IPS-NIHi7 (cell line): ENCODE measurements around the gene TAGLN2.
A peak's percentile ranks its signal among the peaks of the same experiment; 100 is the strongest.

Experiments used
- DNase-seq: peaks from one replicate; pipeline ENCODE4 v3.0.0; 2012; ENCODE audit warnings: mixed read lengths; ENCODE audit errors: extremely low spot score

Gene TAGLN2

DNA sequence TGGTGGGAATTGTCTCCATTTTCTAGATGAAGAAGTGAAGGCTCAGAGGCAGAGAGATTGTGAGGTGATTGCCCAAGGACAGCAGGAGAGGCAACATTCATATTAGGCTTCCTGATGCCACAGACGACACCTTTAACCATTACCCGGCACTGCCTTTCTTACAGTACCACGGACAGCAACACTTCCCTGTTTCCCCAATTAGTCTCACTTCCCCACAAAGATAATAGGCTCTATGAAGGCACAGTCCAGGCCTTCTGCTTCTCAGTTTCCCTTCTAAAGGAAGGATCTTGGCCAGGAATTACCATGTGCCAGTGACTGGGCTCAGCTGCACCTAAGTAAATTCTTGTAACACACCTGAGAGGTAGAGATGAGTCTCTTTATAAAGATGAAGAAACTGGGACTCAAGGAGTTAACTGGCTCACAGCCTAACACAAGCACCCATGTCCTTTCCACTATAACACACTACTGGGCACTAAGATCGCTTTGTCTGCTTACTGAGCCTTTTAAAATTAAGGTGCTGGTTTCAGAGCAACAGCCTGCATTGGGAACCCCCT is 10.5 kb upstream of the TAGLN2 start:
- DNase-seq, result no peak

DNA sequence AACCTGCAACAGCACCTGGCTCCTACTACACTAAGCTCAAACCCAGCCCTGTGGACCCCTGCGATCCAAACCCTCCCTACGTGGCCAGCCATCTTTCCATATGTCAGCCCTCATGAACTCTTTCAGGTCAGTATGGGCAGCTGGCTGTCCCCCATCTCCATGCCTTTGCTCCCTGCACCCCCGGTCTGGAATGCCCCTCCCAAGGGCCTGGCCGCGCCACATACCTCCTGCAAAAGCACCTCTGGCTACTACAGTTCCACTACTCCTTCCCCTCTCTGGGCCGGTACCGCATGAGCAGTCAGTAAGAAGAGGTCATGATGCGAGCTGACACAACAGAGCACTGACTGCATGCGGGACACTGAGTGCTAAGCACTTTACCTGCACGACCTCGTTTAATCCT is 10.0 kb upstream of the TAGLN2 start:
- DNase-seq, result no peak

GRCh38 chr1:159934136-159935039 is 9.1 kb upstream of the TAGLN2 start:
- no peak for DNase-seq

GRCh38 chr1:159933347-159933746 is 8.0 kb upstream of the TAGLN2 start:
- no peak for DNase-seq

DNA sequence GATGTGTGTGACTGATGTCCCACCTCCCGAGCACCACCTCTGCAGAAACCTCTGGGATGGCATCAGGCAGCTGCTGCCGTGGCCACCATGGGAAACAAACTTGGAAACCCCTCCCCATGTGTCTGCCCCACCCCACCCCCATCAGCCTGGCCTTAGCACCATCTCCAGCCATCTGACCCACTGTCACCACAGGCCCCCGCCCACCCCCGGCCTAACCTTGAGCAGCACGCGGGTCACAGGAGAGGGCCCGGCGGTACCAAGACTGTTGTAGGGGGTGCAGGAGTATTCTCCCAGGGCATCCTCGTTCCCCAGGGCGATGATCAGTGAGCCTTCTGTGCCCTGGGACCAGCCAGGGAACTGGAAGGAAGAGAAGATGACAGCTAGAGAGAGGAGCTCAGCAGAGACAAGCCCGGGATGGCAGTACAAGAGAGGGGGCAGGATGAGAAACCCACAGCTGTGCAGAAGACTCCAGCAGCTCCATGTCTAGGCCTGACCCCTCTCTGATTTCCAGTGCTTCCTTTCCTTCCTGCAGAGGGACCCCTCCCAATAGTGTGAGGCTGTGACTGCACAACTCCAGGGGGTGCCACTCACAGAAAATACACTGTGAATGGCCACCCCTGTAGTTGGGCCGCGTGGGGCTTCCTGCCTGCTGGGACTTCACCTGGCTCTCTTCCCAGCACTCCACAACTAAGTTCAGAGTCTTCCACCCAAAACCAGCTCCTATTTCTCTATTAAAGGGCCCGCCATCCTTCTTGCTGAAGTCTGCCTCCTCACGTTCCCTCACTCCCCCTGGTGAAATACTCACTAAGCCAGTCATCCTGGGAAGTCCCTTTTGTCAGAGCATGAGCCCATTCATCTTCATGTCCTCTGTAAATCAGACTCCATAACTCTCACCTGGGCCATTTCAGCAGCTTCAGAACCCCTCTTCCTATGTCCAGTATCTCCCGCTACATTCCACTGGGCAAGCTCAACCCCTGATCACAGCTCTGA is 7.3 kb upstream of the TAGLN2 start:
- no peak for DNase-seq

GRCh38 chr1:159931795-159932173 is 6.5 kb upstream of the TAGLN2 start:
- no peak for DNase-seq

DNA sequence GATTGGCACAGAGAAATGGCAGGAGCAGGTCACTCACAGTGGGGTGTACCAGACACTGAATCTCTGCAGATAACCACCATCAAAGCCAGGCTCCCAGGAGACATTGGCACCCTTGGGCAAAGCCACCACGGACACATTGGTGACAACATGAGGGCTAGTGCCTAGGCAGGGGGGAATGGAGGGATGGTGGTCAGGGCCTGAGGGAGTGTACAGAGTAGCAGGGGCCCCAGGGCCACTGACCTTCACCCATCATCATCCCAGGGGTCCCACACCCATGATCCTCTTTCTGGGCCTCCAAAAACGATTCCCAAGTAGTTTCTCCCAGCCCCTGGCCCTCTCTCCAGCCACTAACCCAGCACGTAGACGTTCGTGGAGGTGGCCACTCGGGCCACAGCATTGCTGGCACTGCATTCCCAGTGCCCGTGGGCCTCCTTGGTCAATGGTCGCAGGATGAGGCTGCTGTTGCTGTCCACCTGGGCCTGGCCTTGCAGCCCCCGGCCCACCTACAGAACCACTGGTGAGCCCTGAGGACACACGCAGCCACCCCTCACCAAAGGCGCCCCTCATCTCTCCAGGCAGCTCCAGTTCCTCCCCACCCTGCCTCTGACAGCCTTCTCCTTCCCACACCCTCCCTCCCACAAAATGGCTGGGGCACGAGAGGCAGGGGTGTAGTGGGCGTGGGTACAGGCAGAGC is 5.9 kb upstream of the TAGLN2 start:
- DNase-seq, result no peak

- DNase-seq, result no peak
Observed at GRCh38 chr1:159930634-159931033, 5.3 kb upstream of the TAGLN2 start.

- no peak for DNase-seq
Observed at GRCh38 chr1:159930216-159930615, 4.9 kb upstream of the TAGLN2 start.

DNA sequence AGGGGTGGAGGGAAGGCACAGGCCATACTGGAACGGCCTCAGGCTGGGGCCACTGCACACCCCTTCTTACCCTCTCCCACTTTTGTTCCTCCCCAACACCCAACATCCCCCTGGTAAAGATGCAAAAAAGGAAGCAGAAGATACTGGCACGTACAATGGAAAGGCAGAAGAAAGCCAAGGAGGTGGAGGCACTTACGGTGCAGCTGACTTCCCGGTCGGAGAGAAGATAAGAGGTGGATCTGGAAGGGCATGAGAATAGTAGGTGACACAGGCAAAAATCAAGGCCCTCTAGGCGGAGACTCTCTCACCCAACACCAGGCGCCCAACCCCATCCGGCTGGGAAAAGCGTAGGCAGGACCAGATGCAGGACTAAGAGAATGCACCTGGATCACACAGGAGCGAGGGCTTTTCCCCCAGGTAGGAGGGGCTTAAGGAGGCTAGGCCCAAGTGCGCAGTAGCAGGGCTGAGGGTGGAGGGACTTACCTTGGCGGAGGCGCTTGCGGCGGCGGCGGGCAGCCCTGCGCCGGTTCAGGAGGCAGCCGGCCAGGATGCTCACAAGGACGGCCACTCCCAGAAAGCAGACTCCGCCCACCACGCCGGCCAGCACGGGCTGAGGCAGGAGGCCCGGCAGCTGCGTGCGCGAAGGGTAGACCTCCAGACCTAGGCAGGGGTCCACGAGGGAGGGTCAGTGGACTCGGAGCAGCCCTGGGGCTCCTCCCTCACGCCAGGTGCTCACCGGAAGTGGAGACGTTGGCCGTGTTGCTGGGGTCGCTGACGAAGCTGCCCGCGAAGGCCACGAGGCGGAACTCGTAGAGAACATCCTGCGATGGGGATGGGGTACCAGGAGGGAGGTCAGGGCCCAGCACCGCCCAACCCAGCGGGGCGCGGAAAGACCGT is 4.1 kb upstream of the TAGLN2 start:
- DNase-seq, result peak; percentile 64

DNA sequence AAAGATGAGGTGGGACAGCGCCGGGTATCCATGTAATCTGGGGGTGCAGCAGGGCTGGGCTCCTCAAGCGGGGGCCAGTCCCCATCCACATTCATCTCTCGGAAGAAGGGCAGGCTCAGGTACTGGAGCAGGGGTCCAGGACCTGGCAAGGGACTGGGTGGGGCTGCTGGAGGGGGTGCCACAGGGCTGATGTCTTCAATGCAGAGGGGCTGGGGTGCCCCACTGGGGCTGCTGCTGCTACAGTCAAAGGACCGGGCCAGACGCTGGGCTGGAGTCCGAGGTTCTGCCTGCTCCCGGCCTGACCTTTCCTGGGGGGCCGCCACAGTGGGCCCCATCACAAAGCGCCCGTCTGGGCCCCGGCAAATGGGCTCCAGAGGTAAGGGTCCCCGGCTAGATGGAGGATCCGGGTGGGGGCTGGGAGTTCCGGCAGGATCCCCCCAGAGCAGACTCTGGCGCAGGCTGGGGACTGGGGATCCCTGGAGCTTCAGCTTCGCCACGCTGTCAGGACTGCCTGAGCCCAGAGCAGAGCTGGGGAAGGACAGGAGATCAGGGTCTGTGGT is 3.3 kb upstream of the TAGLN2 start:
- no peak for DNase-seq

DNA sequence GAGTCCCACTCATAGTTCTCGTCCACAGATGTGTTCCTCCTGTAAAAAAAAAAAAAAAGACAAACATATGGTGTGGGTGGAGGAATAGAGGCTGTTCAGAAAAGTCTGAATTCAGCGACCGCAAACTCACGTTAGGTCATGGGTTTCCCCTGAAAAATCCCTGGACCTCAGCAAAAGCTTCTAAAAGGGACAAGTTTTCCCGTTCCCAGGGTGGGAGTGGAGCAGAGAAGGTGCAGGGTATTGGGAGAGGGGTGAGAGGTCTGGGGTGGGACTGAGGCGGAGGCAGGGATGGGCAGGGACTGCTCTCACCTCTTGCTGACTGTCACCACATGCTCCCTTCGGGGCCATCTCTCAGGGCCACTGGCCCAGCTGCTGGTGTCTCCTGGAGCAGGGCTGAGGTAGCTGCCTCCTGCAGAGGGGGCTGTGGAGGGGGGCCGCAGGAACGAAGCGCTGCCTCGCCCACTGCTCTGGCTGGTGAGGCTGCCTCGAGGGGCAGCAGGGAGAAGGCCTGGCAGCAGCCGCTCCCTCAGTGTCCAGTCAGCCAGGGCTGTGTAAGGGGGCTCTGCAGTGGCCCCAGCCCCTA is 2.6 kb upstream of the TAGLN2 start:
- DNase-seq, result no peak

DNA sequence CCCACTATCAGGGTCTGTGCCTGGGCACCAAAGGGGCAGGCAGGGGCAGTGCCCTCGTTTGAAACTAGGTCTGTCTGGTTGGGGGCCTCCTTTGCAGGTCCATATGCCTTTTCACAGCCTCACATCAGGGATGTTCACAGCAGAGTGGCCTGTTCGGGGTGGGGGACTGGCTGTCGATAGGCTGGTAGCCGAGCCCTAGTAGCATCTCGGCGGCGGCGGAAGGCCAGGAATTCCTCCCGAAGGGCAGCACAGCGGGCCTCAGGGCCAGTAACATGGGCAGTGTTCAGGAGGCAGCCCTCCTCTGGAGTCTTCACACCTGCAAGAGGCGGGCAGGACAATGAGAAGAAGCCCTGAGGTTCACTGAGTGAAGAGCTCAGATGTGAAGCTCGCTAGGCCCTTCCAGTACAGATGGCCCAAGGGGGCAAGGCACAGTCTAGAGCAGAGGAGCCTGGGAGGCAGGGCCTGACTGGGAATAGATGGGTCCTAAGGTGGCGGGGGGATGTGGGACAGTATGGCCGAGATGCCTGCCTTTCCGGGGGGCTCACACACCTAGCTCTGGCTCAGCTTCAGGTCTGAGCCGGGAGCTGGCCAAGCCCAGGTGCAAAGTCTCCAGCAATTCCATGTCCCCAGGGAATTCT is 2.0 kb upstream of the TAGLN2 start:
- DNase-seq, result no peak

GRCh38 chr1:159925719-159926078 is 392 bp upstream of the TAGLN2 start:
- peak; percentile 50 for DNase-seq

- DNase-seq, result peak; percentile 79
Observed at GRCh38 chr1:159924025-159924790, 1.1 kb downstream of the TAGLN2 start.

DNA sequence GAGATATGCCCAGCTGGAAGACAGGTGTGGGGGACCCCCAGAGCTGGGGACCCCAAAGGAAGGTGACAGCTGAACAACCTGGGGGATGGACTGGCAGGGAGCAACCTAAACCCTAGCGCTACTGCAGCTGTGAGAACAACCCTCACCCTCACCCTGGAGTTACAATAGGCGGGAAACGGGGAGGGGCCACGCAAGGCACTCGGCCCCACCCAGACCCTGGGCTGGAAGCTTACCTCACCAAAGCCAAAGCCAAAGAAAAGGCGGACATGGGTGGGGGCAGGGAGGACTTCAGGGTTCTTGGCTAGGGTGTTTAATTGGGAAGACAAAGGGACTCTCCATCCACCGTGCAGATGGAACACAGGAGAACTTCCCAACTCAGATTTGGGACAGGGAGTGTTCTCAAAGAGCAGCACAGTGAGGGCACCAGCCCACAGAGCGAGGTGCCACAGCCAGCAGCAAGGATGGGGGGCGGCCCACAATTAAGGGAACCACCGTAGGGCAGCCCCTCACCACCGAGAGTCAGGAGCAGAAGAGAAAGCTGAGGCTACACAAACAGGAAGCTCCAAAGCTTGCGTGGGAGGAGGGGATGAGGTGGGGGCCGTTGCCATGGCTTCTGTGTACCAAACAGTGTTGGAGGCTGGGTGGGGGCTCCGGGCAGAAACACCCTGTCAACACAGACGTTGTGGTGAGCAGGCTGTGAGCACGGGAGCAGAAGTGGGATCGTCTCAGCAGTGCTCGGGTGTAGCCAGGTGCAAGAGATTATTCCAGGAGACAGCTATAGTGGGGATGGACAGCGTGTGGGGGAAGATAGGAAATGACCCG is 1.9 kb downstream of the TAGLN2 start:
- peak; percentile 74 for DNase-seq

DNA sequence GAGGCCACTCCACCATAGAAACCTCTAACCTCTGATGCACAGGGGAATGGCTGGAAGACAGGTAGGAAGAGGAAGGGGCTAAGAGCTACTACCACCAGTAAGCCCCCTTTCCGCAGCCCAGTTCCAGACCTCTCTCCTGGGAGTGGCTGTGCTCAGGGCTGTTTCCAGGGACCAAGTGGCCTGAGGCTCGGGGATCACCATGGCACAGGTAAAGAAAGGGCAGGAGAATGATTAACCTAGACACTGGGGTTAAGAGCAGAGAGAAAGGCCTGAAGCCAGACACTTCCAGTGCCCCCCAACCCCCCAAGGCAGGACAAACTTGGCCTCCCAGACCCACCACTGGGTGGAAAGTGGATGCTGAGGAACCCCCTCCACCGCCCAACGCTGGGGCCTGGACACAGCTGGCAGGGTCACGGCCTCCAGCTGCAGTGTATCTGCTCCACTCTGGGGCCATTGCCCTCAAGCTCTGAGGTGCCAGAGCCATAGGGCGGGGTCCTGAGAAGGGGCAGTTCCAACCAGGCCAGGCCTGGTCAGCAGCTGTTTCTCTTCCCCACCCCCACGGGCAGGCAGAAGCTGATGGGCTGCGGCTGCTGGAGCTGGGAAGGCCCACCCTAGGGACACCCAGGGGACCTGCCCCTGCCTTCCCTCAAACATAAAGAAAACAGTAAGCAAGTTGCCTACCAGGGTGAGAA is 2.6 kb downstream of the TAGLN2 start:
- DNase-seq, result no peak
